22Rv1 (cell line): Measurements from ENCODE around the gene TRAPPC14.
"Not testable (repeated sequence)": the region's sequence is repeated elsewhere in the genome, so short reads cannot be mapped to it uniquely, and the experiment has no call there.

Source experiments
- CTCF ChIP-seq: fragments of 450-650 bp; IDR thresholded peaks from 2 replicates; pipeline ENCODE4 v1.5.1; 2017; ENCODE audit warnings: mild to moderate bottlenecking
- ZFX ChIP-seq: fragments of 450-650 bp; IDR thresholded peaks from 2 replicates; pipeline ENCODE4 v1.6.1; 2017; ENCODE audit warnings: antibody characterized with exemption, borderline replicate concordance

GRCh38 chr7:100192281-100192862, 33.8 kb upstream of the TRAPPC14 start:
- not testable (repeated sequence) for TF ChIP-seq CTCF, ZFX
